Activated T-cell treated with anti-CD3 and anti-CD28 coated beads for 4 hours (primary cell): ENCODE results near the gene PCDHB6.
"Not testable (repeated sequence)": the region's sequence is repeated elsewhere in the genome, so short reads cannot be mapped to it uniquely, and the experiment has no call there.

Source experiments
- DNase-seq: peaks from one replicate; pipeline ENCODE4 v3.0.0-alpha.2; 2020

The PCDHB6 gene

GRCh38 chr5:141172381-141173204, 22.7 kb downstream of the PCDHB6 start, which contains the start of gene PCDHB7:
TSS of gene PCDHB7 (plus strand) at chr5:141172644. CDS start at chr5:141172836, 192 bp downstream.
- no peak for DNase-seq

GRCh38 chr5:141174291-141175104, 24.6 kb downstream of the PCDHB6 start:
- not testable (repeated sequence) for DNase-seq

DNA sequence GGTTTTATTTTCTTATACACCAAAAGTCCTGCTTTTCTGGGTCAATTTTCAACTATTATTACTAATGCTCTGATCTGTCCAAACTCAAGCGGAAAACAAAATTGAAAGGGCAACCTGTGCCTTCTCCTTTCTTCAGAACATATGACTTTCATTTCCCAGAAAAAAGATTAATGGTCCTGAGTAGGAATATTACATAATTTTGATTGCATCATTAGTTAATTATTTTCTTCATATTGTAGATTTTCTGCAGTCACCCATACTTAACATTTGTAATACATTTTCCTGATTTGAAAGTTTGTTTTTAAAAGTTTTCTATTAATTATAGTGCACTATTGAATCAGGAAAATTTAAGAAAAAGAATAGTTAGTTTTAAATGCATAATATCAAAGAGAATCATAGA, 26.1 kb downstream of the PCDHB6 start:
- no peak for DNase-seq

- DNase-seq = not testable (repeated sequence)
Measured at GRCh38 chr5:141177577-141178191, 27.8 kb downstream of the PCDHB6 start, which contains the start of gene PCDHB8. TSS of gene PCDHB8 (plus strand) at chr5:141177790. CDS start at chr5:141178035, 245 bp downstream.

DNA sequence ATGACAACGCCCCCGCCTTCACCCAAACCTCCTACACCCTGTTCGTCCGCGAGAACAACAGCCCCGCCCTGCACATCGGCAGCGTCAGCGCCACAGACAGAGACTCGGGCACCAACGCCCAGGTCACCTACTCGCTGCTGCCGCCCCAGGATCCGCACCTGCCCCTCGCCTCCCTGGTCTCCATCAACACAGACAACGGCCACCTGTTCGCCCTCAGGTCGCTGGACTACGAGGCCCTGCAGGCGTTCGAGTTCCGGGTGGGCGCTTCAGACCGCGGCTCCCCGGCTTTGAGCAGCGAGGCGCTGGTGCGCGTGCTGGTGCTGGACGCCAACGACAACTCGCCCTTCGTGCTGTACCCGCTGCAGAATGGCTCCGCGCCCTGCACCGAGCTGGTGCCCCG, 29.5 kb downstream of the PCDHB6 start:
- DNase-seq = not testable (repeated sequence)

DNA sequence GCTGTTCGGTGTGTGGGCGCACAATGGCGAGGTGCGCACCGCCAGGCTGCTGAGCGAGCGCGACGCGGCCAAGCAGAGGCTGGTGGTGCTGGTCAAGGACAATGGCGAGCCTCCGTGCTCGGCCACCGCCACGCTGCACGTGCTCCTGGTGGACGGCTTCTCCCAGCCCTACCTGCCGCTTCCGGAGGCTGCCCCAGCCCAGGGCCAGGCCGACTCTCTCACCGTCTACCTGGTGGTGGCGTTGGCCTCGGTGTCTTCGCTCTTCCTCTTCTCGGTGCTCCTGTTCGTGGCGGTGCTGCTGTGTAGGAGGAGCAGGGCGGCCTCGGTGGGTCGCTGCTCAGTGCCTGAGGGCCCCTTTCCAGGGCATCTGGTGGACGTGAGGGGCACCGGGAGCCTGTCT, 30.0 kb downstream of the PCDHB6 start:
- DNase-seq = not testable (repeated sequence)

DNA sequence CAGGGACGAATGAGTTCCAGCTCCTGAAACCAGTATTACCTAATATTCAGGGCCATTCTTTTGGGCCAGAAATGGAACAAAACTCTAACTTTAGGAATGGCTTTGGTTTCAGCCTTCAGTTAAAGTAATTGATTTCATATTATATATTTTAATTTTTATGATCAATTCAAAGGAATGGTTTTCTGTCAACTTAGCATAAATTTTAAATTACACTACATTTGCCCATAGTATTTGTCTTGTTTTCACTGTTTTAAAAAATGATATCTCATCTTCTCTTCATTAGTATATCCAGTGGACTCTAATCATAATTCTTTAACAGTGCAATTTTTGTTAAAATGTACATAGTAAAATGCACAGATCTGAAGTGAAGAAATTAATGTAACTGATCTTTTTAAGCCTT, 30.5 kb downstream of the PCDHB6 start:
- DNase-seq = no peak

DNA sequence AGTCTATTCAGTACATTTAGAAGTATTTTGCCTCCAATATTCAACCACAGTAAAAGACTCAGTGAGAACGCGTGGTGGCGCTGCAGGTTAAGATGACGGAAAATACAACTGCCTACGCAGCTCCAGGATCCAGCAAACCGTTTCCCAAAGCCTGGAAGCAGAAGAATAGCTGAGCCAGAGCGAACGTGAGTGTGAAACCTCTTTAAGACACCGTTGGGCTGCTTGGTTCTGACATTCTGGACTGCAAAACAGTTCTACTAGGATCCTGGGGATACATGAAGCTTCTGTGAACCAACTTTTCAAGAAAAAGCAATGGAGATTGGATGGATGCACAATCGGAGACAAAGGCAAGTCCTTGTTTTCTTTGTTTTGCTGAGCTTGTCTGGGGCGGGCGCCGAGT, 32.4 kb downstream of the PCDHB6 start, which contains the start of gene PCDHB16:
PCDHB16 (plus strand) TSS at position 140 of the 400 bp plus-strand sequence; CDS start at position 313, 173 bp downstream.
- DNase-seq = no peak

DNA sequence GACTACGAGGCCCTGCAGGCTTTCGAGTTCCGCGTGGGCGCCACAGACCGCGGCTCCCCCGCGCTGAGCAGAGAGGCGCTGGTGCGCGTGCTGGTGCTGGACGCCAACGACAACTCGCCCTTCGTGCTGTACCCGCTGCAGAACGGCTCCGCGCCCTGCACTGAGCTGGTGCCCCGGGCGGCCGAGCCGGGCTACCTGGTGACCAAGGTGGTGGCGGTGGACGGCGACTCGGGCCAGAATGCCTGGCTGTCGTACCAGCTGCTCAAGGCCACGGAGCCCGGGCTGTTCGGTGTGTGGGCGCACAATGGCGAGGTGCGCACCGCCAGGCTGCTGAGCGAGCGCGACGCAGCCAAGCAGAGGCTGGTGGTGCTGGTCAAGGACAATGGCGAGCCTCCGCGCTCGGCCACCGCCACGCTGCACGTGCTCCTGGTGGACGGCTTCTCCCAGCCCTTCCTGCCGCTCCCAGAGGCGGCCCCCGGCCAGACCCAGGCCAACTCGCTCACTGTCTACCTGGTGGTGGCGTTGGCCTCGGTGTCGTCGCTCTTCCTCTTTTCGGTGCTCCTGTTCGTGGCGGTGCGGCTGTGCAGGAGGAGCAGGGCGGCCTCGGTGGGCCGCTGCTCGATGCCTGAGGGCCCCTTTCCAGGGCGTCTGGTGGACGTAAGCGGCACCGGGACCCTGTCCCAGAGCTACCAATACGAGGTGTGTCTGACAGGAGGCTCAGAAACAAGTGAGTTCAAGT, 34.4 kb downstream of the PCDHB6 start:
- DNase-seq = not testable (repeated sequence)

DNA sequence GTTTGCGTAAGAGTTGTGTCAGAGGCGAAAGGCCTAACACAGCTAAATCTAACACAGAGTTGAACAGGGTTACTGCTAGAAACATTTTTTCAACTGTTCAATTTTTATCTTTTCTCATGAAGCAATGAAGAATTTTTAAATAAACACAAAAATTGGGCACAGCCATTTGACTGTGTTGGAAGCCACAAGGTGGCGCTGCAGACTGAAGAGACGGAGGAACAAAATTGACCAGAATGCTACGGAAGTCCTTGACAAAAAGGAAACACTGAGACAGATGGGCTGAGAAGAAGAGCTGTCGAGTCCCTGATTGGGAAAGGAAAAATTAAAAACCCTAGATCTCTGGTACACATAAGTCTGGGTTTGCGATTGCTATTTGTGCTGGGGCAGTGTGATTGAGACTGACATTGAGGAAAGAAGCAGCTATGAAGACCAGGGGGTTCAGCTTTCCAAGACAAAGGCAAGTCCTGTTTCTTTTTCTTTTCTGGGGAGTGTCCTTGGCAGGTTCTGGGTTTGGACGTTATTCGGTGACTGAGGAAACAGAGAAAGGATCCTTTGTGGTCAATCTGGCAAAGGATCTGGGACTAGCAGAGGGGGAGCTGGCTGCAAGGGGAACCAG, 37.1 kb downstream of the PCDHB6 start, which contains the start of gene PCDHB9:
PCDHB9 (plus strand) TSS at position 265 of the 616 bp plus-strand sequence; CDS start at position 423, 158 bp downstream.
- DNase-seq = no peak

- DNase-seq = not testable (repeated sequence)
Measured at GRCh38 chr5:141188682-141189081, 38.8 kb downstream of the PCDHB6 start.

DNA sequence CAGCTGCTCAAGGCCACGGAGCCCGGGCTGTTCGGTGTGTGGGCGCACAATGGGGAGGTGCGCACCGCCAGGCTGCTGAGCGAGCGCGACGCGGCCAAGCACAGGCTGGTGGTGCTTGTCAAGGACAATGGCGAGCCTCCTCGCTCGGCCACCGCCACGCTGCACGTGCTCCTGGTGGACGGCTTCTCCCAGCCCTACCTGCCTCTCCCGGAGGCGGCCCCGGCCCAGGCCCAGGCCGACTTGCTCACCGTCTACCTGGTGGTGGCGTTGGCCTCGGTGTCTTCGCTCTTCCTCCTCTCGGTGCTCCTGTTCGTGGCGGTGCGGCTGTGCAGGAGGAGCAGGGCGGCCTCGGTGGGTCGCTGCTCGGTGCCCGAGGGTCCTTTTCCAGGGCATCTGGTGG, 39.3 kb downstream of the PCDHB6 start:
- DNase-seq = not testable (repeated sequence)

DNA sequence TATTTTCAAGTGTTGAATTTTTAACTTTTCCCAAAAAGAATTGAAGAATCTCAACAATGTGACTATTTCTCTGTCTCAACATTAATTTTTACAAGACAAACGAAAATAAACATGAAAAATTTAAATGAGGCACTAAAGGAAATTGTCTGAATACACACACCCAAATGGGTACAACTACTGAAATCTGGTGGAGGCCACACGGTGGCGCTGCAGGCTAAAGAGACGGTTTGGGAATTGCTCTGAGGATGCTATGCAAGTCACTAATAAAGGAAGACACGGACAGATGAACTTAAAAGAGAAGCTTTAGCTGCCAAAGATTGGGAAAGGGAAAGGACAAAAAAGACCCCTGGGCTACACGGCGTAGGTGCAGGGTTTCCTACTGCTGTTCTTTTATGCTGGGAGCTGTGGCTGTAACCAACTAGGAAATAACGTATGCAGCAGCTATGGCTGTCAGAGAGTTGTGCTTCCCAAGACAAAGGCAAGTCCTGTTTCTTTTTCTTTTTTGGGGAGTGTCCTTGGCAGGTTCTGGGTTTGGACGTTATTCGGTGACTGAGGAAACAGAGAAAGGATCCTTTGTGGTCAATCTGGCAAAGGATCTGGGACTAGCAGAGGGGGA, 42.4 kb downstream of the PCDHB6 start, which contains the start of gene PCDHB10:
PCDHB10 (plus strand) TSS at position 244 of the 616 bp plus-strand sequence; CDS start at position 444, 200 bp downstream.
- no peak for DNase-seq

- not testable (repeated sequence) for DNase-seq
Measured at GRCh38 chr5:141194332-141194731, 44.5 kb downstream of the PCDHB6 start.

DNA sequence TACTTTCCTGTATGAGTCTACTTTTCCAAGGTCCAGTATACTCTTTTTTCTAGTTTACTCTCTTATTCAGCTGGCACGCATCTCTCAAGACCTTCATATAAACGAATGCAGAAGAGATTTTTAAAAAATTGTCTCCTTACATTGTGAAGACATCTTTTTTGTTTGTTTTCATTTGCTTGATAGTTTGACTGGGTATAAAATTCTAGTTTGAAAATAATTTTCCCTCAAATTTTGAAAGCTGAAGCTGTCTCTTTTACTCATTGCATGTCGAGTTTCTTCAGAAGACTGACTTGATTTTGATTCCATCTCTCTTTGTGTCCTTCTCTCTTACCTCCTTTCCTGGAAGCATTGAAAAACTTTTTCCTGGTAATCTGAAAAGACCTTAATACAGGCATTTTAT, 46.5 kb downstream of the PCDHB6 start:
- DNase-seq = no peak

DNA sequence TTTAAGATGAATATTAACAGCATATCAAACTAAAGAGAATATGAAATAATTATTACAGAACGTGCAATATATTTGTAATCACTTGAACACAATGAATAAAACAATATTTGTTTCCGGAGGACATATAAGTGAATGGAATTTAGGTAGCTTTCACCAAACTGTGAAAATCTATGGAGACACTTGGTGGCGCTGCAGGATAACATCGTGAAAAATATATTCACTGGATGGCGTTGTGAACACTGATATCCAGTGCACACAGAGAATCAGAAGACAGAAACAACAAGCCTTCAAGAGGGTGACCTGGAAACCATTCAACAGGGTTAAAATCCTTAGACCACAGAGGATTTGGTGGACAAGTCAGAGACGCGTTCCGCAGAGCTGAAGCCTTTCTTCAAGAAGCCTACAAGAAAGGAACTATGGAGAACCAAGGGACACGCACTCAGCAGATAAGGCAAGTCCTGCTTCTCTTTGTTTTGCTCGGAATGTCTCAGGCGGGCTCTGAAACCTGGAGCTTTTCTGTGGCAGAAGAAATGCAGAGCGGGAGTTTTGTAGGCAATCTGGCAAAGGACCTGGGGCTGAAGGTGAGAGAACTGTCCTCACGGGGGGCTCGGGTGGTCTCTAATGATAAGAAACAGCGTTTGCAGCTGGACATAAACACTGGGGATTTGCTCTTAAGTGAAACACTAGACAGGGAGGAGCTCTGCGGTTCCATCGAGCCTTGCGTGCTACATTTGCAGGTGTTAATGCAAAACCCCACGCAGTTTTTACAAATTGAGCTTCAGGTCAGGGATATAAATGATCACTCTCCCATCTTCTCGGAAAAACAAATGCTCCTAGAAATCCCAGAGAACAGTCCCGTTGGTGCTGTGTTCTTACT, 49.7 kb downstream of the PCDHB6 start, which contains the start of gene PCDHB11:
PCDHB11 (plus strand) TSS at position 269 of the 877 bp plus-strand sequence; CDS start at position 417, 148 bp downstream.
- DNase-seq = no peak

DNA sequence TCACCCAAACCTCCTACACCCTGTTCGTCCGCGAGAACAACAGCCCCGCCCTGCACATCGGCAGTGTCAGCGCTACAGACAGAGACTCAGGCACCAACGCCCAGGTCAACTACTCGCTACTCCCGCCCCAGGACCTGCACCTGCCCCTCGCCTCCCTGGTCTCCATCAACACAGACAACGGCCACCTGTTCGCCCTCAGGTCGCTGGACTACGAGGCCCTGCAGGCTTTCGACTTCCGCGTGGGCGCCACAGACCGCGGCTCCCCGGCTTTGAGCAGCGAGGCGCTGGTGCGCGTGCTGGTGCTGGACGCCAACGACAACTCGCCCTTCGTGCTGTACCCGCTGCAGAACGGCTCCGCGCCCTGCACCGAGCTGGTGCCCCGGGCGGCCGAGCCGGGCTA, 51.3 kb downstream of the PCDHB6 start:
- DNase-seq = not testable (repeated sequence)

- not testable (repeated sequence) for DNase-seq
Measured at GRCh38 chr5:141201646-141202045, 51.8 kb downstream of the PCDHB6 start.
